Fibroblast of villous mesenchyme (primary cell): ENCODE results near the gene PFDN1. TPM values are rescaled to one million over a fixed set of nuclear protein-coding genes. Genes with fewer than 3 reads are reported as not detected.

Experiments used
- DNase-seq: peaks from one replicate; pipeline ENCODE4 v3.0.0-alpha.2; 2010; ENCODE audit warnings: low read depth
- H3K4me3 ChIP-seq: 2 replicates; pipeline ENCODE4 v1.5.1; 2011; ENCODE audit warnings: low read depth, mild to moderate bottlenecking, low read length
- CTCF ChIP-seq: IDR thresholded peaks from 2 replicates; pipeline ENCODE4 v1.5.1; 2012; ENCODE audit warnings: low read depth, mild to moderate bottlenecking, low read length; ENCODE audit not compliant: insufficient read depth
- total RNA-seq: library from RNA; depleted of rRNA; stranded (reverse); fragments of >200 nt; gene quantifications from 2 replicates; pipeline ENCODE4 v1.2.3, GENCODE V29; 2012

The PFDN1 gene
- total RNA-seq, 1 donor, result 69.1 TPM

- no peak for DNase-seq
- TF ChIP-seq CTCF, result no peak
- H3K4me3 ChIP-seq, result no peak overlapping the region
Observed at GRCh38 chr5:140249536-140249935, 53.4 kb downstream of the PFDN1 start.

GRCh38 chr5:140248414-140248813 is 54.5 kb downstream of the PFDN1 start:
- no peak overlapping the region for H3K4me3 ChIP-seq
- no peak for DNase-seq

GRCh38 chr5:140246378-140247122 is 56.4 kb downstream of the PFDN1 start:
- H3K4me3 ChIP-seq, result no peak overlapping the region
- TF ChIP-seq CTCF, result no peak
- peak; percentile 85 for DNase-seq

More at GRCh38 chr5:140248414-140248813, 54.5 kb downstream of the PFDN1 start:
- no peak for TF ChIP-seq CTCF

DNA sequence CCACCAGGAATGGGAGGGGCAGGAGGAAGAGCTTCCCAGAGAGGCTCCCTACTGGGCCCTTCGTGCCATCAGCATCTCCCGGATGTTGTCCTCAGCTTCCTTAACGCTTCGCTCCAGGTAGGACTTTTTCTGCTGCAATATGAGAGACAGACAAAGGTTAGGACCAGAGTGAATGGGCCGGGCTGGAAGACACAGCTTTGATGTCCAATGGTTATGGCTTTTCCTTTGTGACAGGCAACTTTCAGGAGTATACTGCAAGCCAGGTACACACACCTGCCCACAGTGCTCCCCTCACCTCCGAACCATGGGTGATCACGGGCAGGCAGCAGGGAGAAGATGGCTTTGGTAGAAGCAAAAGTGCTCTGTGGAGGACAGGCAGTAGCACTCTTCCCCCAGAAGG is 57.0 kb downstream of the PFDN1 start:
- no peak overlapping the region for H3K4me3 ChIP-seq
- no peak for DNase-seq
- TF ChIP-seq CTCF, result no peak

- H3K4me3 ChIP-seq, result no peak overlapping the region
- TF ChIP-seq CTCF, result no peak
- peak; percentile 15 for DNase-seq
Observed at GRCh38 chr5:140245341-140245740, 57.6 kb downstream of the PFDN1 start.

DNA sequence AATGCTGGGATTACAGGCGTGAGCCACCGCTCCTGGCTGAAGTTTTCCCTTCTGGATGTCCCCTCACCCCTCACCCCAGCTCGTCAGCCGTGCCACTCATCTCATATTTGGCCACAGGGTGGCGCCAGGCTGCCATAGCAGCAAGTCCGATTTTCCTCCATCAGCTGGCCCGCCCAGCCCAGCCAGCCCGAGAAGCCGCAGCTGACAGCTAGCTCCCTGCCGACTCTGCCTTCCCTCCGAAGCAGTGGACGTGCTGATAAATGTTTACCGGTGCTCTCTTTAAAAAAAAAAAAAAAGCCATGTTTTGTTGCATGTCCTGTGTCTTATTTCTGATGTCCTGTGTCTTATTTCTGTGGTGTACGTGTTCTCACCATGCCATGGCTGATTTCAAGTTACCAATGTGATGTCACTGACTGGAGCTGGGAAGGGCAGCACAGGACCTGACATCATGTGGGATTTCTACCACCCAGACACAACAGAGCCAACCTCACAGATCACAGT is 58.3 kb downstream of the PFDN1 start:
- no peak overlapping the region for H3K4me3 ChIP-seq
- peak; percentile 83 for TF ChIP-seq CTCF
- peak; percentile 93 for DNase-seq

DNA sequence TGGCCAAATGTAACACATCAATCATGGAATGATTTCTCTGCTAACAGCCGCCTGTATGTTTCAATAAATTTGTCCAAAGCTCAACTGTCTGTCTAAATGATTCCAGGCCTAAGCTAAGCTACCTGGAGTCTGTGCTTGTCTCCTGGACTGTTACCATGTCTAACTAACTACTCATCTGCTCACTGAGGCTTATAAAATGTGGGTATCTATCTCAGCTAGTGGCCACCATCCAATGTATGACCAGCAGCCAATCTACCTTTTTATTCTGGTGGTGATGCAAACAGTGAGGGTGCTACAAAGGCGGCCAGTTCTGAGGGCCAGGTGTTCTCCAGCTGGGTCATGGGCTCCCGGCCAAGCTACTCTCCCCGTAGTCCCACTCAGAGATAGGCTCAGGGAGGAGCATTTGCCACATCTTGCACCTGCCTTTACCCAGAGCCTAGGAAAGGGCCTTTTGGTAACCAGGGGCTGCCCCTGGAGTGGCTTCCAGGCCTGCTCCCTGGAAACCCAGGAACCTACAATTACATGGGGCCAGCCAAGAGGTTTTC is 59.1 kb downstream of the PFDN1 start:
- no peak overlapping the region for H3K4me3 ChIP-seq
- no peak for TF ChIP-seq CTCF
- no peak for DNase-seq
